Inflammatory macrophage (primary cell): ENCODE data around the gene CFAP20.
"Not testable (repeated sequence)": the region's sequence is repeated elsewhere in the genome, so short reads cannot be mapped to it uniquely, and the experiment has no call there.

Source experiments
- DNase-seq, 2 donors: peaks; one replicate each; pipeline ENCODE4 v3.0.0-alpha.2; 2020 to 2022

The CFAP20 gene

DNA sequence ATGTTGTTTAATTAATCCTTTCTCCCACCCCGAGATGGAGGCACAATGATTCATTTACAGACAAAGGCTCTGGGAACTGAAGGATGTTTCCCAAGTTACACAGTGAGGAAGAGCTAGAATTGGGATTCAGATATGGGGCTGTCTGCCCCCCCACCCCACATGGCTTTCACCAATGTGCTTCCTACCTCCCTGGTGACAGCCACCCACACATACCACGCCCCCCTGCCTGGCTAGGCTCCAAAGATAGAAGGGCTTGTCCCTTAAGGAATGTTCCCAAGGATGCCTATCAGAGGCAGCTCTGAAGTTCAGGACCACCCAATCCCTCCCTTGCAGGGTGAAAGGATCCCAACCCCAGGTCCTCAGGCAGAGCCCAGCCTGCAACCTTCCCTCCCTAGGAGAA is 32.9 kb downstream of the CFAP20 start:
- no peak for DNase-seq

GRCh38 chr16:58095575-58095960 is 33.6 kb downstream of the CFAP20 start:
- DNase-seq, result not testable (repeated sequence)

GRCh38 chr16:58094791-58095574 is 34.2 kb downstream of the CFAP20 start:
- no peak for DNase-seq

DNA sequence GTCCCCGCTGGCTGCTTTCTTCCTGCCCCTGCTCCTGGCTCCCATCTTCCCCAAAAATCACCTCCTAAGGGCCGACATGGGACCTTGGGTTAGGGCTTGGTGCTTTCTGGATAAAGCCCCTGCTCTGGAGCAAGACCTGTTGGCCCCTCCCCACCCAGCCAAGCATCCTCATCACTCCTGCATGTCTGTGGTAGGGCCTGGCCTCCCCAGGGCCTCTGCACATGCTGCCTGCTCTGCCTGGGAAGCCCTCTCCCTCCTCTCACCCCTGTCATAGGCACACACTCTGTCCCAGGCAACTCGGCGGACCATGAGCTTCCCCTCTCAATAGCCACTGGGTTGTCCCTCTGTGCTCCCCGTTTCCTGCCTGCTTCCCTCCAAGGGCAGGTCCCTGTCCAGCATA is 35.2 kb downstream of the CFAP20 start:
- DNase-seq, result no peak

DNA sequence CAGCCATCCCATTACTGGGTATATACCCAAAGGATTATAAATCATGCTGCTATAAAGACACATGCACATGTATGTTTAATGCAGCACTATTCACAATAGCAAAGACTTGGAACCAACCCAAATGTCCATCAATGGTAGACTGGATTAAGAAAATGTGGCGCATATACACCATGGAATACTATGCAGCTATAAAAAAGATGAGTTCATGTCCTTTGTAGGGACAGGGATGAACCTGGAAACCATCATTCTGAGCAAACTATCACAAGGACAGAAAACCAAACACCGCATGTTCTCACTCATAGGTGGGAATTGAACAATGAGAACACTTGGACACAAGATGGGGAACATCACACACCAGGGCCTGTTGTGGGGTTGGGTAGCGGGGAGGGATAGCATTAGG is 38.8 kb downstream of the CFAP20 start:
- not testable (repeated sequence) for DNase-seq

GRCh38 chr16:58088091-58088490 is 41.1 kb downstream of the CFAP20 start:
- no peak for DNase-seq

DNA sequence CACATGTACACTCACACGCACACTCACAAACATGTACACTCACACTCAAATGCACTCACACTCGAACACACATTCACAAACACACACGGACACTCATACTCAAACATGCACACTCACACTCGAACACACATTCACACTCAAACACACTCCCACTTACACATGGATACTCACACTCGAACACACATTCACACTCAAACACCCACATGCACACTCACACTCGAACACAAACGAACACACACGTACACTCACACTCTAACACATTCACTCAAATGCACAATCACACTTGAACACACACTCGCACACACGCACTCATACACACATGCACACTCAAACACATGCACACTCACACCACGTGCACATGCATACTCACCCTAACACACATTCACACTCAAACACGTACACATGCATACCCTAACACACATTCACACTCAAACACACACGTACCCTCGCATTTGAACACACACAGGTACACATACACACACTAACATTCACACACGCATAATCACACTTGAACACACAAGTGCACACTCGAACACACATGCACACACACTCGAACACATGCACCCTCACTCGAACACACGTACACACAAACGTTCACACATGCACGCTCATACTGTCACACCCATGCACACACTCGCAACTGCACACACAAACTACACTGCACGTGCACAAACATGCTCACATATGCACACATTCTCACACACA is 41.8 kb downstream of the CFAP20 start:
- no peak for DNase-seq

- DNase-seq, result no peak
Measured at GRCh38 chr16:58086381-58087208, 42.6 kb downstream of the CFAP20 start.

DNA sequence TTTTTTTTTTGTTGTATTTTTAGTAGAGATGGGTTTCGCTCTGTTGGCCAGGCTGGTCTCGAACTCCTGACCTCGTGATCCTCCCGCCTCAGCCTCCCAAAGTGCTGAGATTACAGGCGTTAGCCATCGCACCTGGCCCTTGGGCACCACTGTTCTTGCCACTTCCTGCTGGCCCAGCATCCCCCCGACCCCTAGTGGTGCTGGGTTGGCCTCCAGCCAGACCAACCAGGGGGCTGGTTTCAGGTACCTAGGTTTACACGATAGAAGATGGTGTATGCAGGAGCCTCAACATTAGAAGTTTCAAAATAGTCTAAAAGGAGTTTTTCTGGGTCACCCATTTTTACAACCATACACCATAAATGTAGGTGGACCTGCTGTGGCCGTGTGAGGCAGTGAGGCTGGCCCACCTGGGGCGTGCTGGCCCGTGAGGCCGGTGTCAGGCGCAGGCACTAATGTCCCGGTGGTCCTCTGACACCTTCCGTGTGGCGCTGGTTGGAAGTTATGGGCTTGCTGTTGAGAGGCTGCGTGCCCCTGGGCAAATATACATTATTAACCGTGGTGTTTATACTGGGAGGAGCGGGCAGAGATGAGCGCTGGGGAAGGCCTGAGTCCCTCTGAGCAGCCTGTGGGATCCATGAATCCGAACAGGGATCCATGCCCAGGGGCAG is 43.5 kb downstream of the CFAP20 start:
- no peak for DNase-seq

GRCh38 chr16:58085171-58085570 is 44.0 kb downstream of the CFAP20 start:
- no peak for DNase-seq

GRCh38 chr16:58084635-58085034 is 44.5 kb downstream of the CFAP20 start:
- no peak for DNase-seq

- DNase-seq, result no peak
Measured at GRCh38 chr16:58082381-58082780, 46.8 kb downstream of the CFAP20 start.

- DNase-seq, result not testable (repeated sequence)
Measured at GRCh38 chr16:58080657-58081056, 48.5 kb downstream of the CFAP20 start.

DNA sequence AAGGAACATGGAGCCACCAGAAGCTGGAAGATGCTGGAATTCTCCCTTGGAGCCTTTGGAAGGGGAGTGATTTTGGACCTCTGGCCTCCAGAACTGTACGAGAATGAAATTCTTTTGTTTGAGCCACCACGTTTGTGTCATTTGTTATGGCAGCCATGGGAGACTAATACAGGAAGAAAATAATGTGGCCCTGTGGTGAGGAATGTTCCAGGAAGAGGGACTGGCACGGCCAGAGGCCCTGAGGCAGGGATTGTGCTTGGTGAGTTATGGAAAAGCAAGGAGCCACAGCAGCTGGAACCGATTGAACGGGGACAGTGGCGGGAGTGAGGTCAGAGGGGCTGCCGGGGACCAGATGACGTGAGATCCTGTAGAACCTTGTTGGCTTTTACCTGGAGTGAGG is 51.4 kb downstream of the CFAP20 start:
- no peak for DNase-seq

- DNase-seq, result no peak
Measured at GRCh38 chr16:58076514-58076913, 52.7 kb downstream of the CFAP20 start.

DNA sequence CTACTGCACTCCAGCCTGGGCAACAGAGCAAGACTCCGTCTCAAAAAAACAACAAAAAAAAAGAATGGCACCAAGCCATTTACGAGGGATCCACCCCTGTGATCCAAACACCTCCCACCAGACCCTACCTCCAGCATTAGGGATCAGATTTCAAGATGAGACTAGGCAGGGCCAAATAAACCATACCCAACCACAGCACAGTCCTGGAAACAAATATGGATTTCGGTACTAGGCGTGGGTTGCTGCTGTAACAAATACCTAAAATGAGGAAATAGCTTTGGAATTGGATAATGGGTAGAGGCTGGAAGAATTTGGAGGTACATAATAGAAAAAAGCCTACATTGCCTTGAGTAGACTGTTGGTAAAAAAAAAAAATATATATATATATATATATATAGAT is 54.5 kb downstream of the CFAP20 start:
- no peak for DNase-seq

GRCh38 chr16:58073086-58073485 is 56.1 kb downstream of the CFAP20 start:
- DNase-seq, result not testable (repeated sequence)

DNA sequence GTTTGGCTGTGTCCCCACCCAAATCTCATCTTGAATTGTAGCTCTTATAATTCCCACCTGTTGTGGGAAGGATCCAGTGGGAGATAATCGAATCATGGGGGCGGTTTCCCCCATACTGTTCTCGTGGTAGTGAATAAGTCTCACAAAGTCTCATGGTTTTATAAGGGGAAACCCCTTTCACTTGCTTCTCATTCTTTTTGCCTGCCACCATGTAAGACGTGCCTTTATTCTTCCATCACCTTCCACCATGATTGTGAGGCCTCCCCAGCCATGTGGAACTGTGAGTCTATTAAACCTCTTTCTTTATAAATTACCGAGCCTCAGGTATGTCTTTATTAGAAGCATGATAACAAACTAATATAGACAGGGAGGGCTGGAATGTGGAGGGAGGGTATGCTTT is 57.0 kb downstream of the CFAP20 start:
- not testable (repeated sequence) for DNase-seq

DNA sequence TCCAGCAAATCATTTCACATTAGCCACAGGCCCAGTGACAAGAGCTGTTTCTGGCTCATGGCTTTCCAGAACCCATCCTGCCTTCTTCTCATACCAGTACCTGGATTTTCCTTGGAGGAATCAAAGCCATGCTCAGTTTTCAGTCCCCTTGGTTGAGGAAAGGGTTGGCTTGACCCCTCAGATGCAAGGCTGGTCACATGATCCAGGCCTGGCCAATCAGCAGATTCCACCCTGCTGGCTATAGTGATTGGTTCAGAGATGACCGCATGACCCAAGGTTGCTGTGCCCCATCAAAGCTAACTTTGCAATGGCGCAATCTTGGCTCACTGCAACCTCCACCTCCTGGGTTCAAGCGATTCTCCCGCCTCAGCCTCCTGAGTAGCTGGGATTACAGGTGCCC is 58.6 kb downstream of the CFAP20 start:
- DNase-seq, result no peak
